Fibroblast of lung (primary cell): Measurements from ENCODE around the gene E2F2. TPM values are rescaled to one million over a fixed set of nuclear protein-coding genes. Genes with fewer than 3 reads are reported as not detected.

Source experiments
- DNase-seq, 2 donors: peaks; one replicate each; pipeline versions ENCODE4 v3.0.0 to v3.0.0-alpha.2; 2010; ENCODE audit warnings: low read depth in 2 of 2
- H2AFZ ChIP-seq: 2 replicates; pipeline ENCODE4 v1.5.1; 2012; ENCODE audit warnings: low read length, control low read depth, inconsistent platforms
- H3K27ac ChIP-seq: 2 replicates; pipeline ENCODE4 v1.5.1; 2011; ENCODE audit warnings: low read length, control low read depth; ENCODE audit not compliant: insufficient read depth
- H3K27me3 ChIP-seq: 2 replicates; pipeline ENCODE4 v1.5.1; 2011; ENCODE audit warnings: mild to moderate bottlenecking, low read length; ENCODE audit not compliant: control insufficient read depth, insufficient read depth
- H3K36me3 ChIP-seq: 2 replicates; pipeline ENCODE4 v1.5.1; 2011; ENCODE audit warnings: low read length; ENCODE audit not compliant: control insufficient read depth, insufficient read depth
- H3K4me1 ChIP-seq: 2 replicates; pipeline ENCODE4 v1.5.1; 2011; ENCODE audit warnings: low read length; ENCODE audit not compliant: control insufficient read depth, insufficient read depth; ENCODE audit errors: extremely low read depth
- H3K4me2 ChIP-seq: 2 replicates; pipeline ENCODE4 v1.5.1; 2011; ENCODE audit warnings: low read length, control low read depth; ENCODE audit not compliant: insufficient read depth; ENCODE audit errors: extremely low read depth
- H3K4me3 ChIP-seq, 4 experiments: fragments of 200-600 bp in 1 of 4; sonication (generic) in 1 of 4; replicated peaks in 1 of 4; 2 replicates each; pipeline ENCODE4 v1.5.1; 2011 to 2016; ENCODE audit warnings: low read length in 4 of 4, low read depth in 3 of 4, mild to moderate bottlenecking in 3 of 4, control low read depth in 2 of 4, inconsistent platforms in 1 of 4, mixed read lengths in 1 of 4; ENCODE audit not compliant: insufficient read depth in 1 of 4; ENCODE audit errors: control extremely low read depth in 1 of 4
- H3K79me2 ChIP-seq: 2 replicates; pipeline ENCODE4 v1.5.1; 2012; ENCODE audit warnings: mild to moderate bottlenecking, low read length, inconsistent platforms; ENCODE audit not compliant: control insufficient read depth, insufficient read depth
- H3K9ac ChIP-seq: 2 replicates; pipeline ENCODE4 v1.5.1; 2011; ENCODE audit warnings: mild to moderate bottlenecking, low read length, control low read depth; ENCODE audit not compliant: insufficient read depth
- H3K9me3 ChIP-seq: 2 replicates; pipeline ENCODE4 v1.5.1; 2012; ENCODE audit warnings: low read depth, low read length; ENCODE audit not compliant: control insufficient read depth, insufficient read depth
- H4K20me1 ChIP-seq: 2 replicates; pipeline ENCODE4 v1.5.1; 2011; ENCODE audit warnings: low read length; ENCODE audit not compliant: control insufficient read depth, insufficient read depth; ENCODE audit errors: extremely low read depth
- EZH2 ChIP-seq: IDR thresholded peaks from 2 replicates; pipeline ENCODE4 v1.5.1; 2012; ENCODE audit warnings: low read length, control low read depth, mild to moderate bottlenecking; ENCODE audit errors: missing control alignments
- polyA plus RNA-seq, 2 donors: library from polyadenylated mRNA; depleted of rRNA in 1 of 2; stranded (reverse) in 1 of 2; unstranded in 1 of 2; fragments of >200 nt; gene quantifications; 2 replicates each; pipeline ENCODE4 v1.2.1, GENCODE V29; 2011 to 2012; ENCODE audit warnings: missing spikeins in 1 of 2
- total RNA-seq: library from RNA; depleted of rRNA; stranded (reverse); fragments of >200 nt; gene quantifications from 2 replicates; pipeline ENCODE4 v1.2.1, GENCODE V29; 2014
- TF ChIP-seq, protein P1 (sequence below), 2 donors: IDR thresholded peaks in 1 of 2; conservative IDR thresholded peaks in 1 of 2; 1 replicate in 1 of 2; 2 replicates in 1 of 2; pipeline ENCODE4 v1.5.1; 2011 to 2012; ENCODE audit warnings: low read length in 2 of 2, control low read depth in 1 of 2, inconsistent platforms in 1 of 2, low read depth in 1 of 2, mild to moderate bottlenecking in 1 of 2

The E2F2 gene
- total and polyA plus RNA-seq, 2 donors (not counting 1 experiment from before 2014, with no cell fraction given): 0.17 to 0.26 TPM

DNA sequence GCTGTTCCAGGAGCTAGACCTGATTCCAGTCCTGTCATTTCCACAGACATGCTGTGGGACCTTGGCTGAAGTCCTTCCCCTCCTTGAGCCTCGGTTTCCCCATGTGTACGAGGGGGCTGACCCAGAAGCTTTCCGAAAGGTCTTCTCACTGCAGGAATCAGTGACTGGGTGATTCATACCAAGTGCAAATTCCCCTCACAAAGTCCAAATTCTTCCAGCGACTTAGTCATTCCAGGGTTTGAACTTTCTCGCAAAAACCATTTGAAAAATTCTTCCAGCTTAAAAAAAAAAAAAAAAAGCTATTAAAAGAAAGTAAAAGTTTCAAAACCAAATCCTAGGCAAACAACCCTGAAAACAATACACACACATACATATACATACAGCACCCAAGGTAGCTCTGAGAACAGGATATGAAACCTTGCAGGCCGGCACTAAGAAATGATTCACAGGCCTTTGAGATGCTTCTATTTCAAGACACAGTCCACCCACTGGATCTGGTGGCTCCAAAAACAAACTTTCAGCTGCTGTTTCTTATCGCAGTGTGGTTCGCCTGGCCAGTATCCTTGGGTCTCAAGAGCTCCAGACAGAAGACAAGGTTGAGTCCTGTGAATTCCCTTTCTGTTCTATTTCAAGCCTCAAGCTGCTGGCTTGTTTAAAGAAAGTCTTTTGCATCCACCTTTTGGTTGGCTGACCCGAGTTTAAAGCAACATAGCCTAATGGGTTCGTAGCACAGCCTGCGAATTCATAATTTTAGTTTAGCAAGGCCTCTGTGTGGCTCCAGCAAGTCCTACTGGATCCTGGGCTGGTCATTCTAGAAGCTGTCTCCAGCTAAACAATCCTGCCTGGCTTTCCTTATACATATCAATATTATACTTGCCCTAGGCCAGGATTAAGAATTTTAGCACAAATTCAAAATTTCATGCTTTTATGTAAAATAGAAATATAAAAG lies 46.3 kb upstream of the E2F2 start:
- Histone ChIP-seq H3K4me1 (peaks cover 25% of the 10 kb centered on the region), H3K4me3 (peak overlapping the region in 2 of 4 experiments; percentile 2 to 23)

DNA sequence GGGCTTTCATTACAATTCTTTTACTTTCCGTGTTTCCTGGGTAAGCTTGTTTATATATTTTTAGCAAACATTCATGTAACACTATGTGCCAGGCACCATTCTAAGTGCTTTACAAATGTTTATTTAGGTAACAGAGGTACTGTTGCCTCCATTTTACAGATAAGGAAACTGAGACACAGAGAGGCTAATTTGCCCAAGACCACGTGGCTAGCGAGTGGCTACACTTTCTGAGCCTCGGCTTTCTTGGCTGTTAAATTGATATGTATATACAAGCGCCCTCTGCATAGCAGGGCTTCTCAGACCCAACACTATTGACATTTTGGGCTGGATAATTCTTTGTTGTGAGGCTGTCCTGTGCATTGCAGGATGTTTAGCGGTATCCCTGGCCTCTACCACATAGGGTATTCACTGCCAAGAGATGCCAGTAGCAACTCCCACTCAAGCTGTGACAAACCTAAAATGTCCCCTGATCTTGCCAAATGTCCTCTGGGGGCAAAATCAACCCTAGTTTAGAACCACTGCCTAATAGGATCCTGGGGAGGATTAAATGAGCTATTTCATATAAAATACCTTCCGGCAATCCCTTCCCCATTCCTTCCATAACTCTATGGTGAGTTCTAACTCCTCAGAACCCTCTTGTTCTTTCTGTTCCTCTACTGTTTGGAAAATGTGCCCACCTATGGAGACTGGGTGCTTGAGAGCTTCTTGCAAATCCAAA lies 45.5 kb upstream of the E2F2 start:
- peak overlapping the region; percentile 91 for H3K27ac ChIP-seq
- H3K4me1 ChIP-seq: peaks cover 25% of the 10 kb centered on the region
- peak overlapping the region; percentile 0 for H3K9ac ChIP-seq
- DNase-seq: no peak
- H2AFZ ChIP-seq: no peak overlapping the region
- H3K4me2 ChIP-seq: peak overlapping the region; percentile 20
- no peaks in the 10 kb centered on the region for H3K27me3 ChIP-seq
- no peaks in the 10 kb centered on the region for H3K36me3 ChIP-seq
- peak overlapping the region in 1 of 4 experiments; percentile 23 for H3K4me3 ChIP-seq
- no peaks in the 10 kb centered on the region for H4K20me1 ChIP-seq
- no peak for TF ChIP-seq EZH2
- TF ChIP-seq, protein P1, sequence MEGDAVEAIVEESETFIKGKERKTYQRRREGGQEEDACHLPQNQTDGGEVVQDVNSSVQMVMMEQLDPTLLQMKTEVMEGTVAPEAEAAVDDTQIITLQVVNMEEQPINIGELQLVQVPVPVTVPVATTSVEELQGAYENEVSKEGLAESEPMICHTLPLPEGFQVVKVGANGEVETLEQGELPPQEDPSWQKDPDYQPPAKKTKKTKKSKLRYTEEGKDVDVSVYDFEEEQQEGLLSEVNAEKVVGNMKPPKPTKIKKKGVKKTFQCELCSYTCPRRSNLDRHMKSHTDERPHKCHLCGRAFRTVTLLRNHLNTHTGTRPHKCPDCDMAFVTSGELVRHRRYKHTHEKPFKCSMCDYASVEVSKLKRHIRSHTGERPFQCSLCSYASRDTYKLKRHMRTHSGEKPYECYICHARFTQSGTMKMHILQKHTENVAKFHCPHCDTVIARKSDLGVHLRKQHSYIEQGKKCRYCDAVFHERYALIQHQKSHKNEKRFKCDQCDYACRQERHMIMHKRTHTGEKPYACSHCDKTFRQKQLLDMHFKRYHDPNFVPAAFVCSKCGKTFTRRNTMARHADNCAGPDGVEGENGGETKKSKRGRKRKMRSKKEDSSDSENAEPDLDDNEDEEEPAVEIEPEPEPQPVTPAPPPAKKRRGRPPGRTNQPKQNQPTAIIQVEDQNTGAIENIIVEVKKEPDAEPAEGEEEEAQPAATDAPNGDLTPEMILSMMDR (conservative IDR thresholded peaks at IDR 0.05 in 1 of 2, IDR thresholded peaks at IDR 0.05 in 1 of 2; ENCODE audit: low read depth in 1 of 2, low read length in 2 of 2): no peak
- H3K79me2 ChIP-seq: no peaks in the 10 kb centered on the region
- no peaks in the 10 kb centered on the region for H3K9me3 ChIP-seq

More for the DNA sequence above, 46.3 kb upstream of the E2F2 start:
- Histone ChIP-seq H4K20me1 (no peaks in the 10 kb centered on the region), H3K79me2 (no peaks in the 10 kb centered on the region), H3K9me3 (no peaks in the 10 kb centered on the region), H3K36me3 (no peaks in the 10 kb centered on the region), H2AFZ (peak overlapping the region; percentile 36), H3K9ac (peak overlapping the region; percentile 71), H3K4me2 (peak overlapping the region; percentile 20), H3K27me3 (no peaks in the 10 kb centered on the region), H3K27ac (peak overlapping the region; percentile 91)
- DNase-seq: peak; percentile 75 to 97
- no peak for TF ChIP-seq EZH2
- TF ChIP-seq, protein P1 (conservative IDR thresholded peaks at IDR 0.05 in 1 of 2, IDR thresholded peaks at IDR 0.05 in 1 of 2; ENCODE audit: low read depth in 1 of 2, low read length in 2 of 2): no peak

DNA sequence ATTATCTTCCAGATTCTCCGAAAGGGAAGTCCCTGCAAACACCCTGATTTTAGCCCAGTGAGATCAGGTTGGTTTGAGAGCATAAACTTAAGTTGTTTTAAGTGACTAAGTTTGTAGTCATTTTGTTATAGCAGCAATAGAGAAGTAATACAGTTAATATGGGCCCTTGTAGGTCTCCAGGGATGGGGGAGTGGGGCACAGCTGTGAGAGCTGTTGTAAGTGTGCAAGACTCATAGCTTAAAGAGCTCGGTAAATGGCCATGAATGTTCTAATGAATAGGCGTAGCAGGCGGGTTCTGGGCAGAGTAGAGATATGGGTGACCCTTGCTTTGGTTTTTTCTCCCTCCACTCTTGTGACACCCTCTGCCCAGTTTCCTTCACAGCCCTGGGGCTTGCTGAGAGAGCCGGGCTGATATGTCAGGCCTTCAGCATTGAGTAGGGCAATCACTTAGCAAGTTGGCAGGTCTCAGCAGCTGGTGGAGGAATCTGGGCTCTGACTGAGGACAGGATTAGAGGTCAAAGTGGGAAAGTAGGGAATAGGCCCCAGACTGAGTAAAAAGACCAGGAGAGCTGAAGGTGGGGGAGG lies 44.3 kb upstream of the E2F2 start:
- TF ChIP-seq, protein P1 (conservative IDR thresholded peaks at IDR 0.05 in 1 of 2, IDR thresholded peaks at IDR 0.05 in 1 of 2; ENCODE audit: low read depth in 1 of 2, low read length in 2 of 2): no peak
- TF ChIP-seq EZH2: no peak
- no peaks in the 10 kb centered on the region for H3K27me3 ChIP-seq
- DNase-seq: no peak
- no peak overlapping the region for H3K27ac ChIP-seq
- no peaks in the 10 kb centered on the region for H3K79me2 ChIP-seq
- H3K9ac ChIP-seq: no peak overlapping the region
- H2AFZ ChIP-seq: no peak overlapping the region
- H3K9me3 ChIP-seq: no peaks in the 10 kb centered on the region
- no peak overlapping the region for H3K4me2 ChIP-seq
- no peaks in the 10 kb centered on the region for H4K20me1 ChIP-seq
- peaks cover 23% of the 10 kb centered on the region for H3K4me1 ChIP-seq
- no peaks in the 10 kb centered on the region for H3K36me3 ChIP-seq
- H3K4me3 ChIP-seq: no peak overlapping the region
